ENCODE data around the gene RNF157.

RNF157 gene

GRCh38 chr17:76095943-76096342 is 144.3 kb downstream of the RNF157 start:
- TF ChIP-seq POLR2A (IDR thresholded peaks at IDR 0.05; ENCODE audit: low read depth, low read length), result no peak
- no peak for TF ChIP-seq TAF1 (IDR thresholded peaks at IDR 0.05; ENCODE audit: borderline replicate concordance, low read depth, low read length)
- TF ChIP-seq POLR2AphosphoS5 (IDR thresholded peaks at IDR 0.05; ENCODE audit: low read depth, low read length), result no peak
- DNase-seq (ENCODE audit: insufficient read length), result no peak
- no peak for FAIRE-seq

DNA sequence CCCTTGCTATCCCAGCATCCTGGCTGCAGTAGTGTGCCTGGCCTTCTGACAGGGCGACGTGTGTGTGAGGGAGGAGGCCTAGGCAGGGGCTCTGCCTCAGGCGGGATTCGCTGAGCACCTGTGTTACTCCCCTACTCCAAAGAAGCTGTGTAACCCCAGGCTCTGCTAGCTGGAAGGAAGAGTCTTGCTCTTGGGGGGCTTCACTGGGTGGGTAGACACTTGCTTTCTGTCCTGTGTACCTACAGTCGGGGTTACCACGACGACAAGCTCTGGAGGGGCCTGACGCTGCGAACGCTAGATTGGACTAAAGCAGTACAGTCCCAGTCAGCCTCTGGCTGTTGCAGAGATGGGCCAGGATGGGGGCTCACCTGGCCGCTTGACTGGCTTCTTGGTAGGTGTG is 146.2 kb downstream of the RNF157 start:
- no peak for FAIRE-seq
- TF ChIP-seq TAF1 (IDR thresholded peaks at IDR 0.05; ENCODE audit: borderline replicate concordance, low read depth, low read length) (no peak), POLR2A (IDR thresholded peaks at IDR 0.05; ENCODE audit: low read depth, low read length) (no peak)

DNA sequence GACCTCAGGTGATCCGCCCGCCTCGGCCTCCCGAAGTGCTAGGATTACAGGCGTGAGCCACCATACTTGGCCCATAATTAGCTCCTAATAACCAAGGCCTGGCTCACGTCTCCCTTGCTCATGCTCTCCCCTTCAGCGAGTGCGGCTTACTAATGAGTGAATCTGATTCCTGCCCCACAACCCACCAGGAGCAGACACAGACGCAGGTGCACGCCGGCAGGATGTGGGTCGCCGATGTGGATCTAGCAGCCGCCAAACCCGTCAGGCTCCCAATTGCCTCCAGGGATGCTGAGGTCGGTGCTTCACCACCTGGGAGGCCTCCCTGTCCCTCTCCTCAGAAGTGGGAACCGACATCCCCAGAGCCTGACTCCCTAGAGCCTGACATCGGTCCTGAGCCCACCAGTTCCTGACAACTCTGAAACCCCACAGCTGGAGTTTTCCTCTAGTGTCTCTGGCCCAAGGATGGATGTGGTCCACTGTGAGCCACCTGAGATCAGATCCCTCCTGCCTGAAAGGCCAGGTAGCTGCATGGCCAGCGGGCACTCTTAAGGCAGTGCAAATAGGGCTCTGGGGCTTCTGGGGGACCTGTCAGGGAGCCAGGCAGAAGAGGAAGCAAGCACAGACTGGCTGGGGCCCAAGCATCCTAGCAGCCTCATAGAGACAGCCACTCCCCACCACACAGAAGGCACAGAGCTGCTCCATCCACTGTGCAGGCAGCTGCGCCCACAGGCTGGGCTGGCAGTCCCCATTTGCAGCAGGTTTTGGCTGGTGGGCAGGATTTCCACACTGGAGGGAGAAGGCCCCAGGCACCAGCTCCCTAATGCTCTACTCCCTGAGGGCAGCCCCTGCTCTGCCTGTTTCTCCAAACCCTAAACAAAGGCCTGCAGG is 147.5 kb downstream of the RNF157 start:
- no peak for TF ChIP-seq POLR2AphosphoS5 (IDR thresholded peaks at IDR 0.05; ENCODE audit: low read depth, low read length)
- no peak for TF ChIP-seq TAF1 (IDR thresholded peaks at IDR 0.05; ENCODE audit: borderline replicate concordance, low read depth, low read length)
- TF ChIP-seq POLR2A (IDR thresholded peaks at IDR 0.05; ENCODE audit: low read depth, low read length), result no peak
- no peak for FAIRE-seq
- peak; percentile 12 for DNase-seq (ENCODE audit: insufficient read length)

More for the DNA sequence above, 146.2 kb downstream of the RNF157 start:
- DNase-seq (ENCODE audit: insufficient read length), result no peak
